ENCODE measurements around the gene CHST8. TPM values are rescaled to one million over a fixed set of nuclear protein-coding genes. Genes with fewer than 3 reads are reported as not detected.

CHST8 gene
- total and polyA plus RNA-seq, 4 donors: 0.05 to 0.07 TPM; not detected in 2

DNA sequence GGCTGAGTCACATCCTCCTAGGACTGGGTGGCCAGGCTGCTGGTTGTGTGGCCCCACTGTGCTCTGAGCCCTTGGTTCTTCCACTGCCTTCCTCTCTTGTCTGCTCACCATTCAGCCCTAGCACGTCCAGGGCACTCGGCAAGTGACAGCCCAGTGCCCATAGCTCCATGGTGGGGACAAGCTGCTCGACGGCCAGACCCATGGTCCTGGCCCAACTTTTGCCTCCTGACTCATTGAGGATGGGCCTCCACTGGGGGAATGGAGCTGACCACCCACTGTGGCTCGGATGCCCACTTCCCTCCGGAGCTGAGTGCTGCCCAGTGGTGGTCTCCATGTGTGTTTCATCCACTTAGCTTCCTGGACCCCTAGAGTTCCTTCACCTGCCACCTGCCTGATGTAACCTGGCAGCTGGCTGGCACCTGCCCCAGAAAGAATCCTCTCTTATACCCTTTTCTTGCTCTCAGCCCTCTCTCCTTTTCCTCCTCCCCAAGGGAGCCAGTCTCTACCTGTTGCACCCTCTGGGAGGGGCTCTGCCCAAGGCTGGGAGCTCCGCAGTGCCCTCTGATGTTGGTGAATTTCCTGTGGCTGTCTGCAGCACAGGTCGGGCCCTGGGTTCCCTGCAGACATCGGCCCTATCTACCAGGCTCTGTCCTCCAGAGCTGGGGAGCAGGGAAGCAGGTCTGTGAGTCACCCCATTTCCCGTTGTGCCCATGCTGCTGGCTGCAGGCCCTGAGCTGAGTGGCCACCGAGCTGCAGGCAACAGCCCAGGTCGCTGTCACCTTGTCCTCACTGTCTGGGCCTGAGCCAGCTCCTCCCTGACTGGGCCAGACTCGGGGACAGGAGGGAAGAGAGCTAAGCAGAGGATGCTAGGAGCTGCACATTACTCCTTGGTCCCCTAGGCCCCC lies 7.4 kb downstream of the CHST8 start:
- no peaks in the 10 kb centered on the region for H3K36me3 ChIP-seq (ENCODE audit: control insufficient read depth in 4 of 4, insufficient read depth in 3 of 4, low read depth in 1 of 4, low read length in 3 of 4)
- H3K4me1 ChIP-seq (ENCODE audit: control insufficient read depth in 4 of 4, insufficient read depth in 4 of 4, low read length in 3 of 4): no peaks in the 10 kb centered on the region
- 57% methylated on average over 13 of the region's 13 CpGs for WGBS
- H3K4me3 ChIP-seq (ENCODE audit: low read depth in 1 of 3, low read length in 3 of 3): no peak overlapping the region
- peaks cover 0 to 7% (median 3%) of the 10 kb centered on the region in 4 donors for H3K27me3 ChIP-seq (ENCODE audit: control insufficient read depth in 4 of 4, insufficient read depth in 4 of 4, low read length in 3 of 4)
- H3K27ac ChIP-seq (ENCODE audit: low read depth in 1 of 2, low read length in 2 of 2): no peak overlapping the region
- TF ChIP-seq JUND (IDR thresholded peaks at IDR 0.05): no peak
- TF ChIP-seq, protein P1, sequence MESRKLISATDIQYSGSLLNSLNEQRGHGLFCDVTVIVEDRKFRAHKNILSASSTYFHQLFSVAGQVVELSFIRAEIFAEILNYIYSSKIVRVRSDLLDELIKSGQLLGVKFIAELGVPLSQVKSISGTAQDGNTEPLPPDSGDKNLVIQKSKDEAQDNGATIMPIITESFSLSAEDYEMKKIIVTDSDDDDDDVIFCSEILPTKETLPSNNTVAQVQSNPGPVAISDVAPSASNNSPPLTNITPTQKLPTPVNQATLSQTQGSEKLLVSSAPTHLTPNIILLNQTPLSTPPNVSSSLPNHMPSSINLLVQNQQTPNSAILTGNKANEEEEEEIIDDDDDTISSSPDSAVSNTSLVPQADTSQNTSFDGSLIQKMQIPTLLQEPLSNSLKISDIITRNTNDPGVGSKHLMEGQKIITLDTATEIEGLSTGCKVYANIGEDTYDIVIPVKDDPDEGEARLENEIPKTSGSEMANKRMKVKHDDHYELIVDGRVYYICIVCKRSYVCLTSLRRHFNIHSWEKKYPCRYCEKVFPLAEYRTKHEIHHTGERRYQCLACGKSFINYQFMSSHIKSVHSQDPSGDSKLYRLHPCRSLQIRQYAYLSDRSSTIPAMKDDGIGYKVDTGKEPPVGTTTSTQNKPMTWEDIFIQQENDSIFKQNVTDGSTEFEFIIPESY (IDR thresholded peaks at IDR 0.05): no peak
- no peak for TF ChIP-seq FOXA1 (IDR thresholded peaks at IDR 0.05)
- TF ChIP-seq SP1 (IDR thresholded peaks at IDR 0.05): no peak
- no peak for TF ChIP-seq RXRA (IDR thresholded peaks at IDR 0.05)
- TF ChIP-seq, protein P2, sequence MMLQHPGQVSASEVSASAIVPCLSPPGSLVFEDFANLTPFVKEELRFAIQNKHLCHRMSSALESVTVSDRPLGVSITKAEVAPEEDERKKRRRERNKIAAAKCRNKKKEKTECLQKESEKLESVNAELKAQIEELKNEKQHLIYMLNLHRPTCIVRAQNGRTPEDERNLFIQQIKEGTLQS (IDR thresholded peaks at IDR 0.05): no peak
- TF ChIP-seq HNF4G (IDR thresholded peaks at IDR 0.05): no peak
- no peak for TF ChIP-seq HNF4A (conservative IDR thresholded peaks at IDR 0.05)
- DNase-seq (ENCODE audit: low spot score): no peak
- no peak overlapping the region for H3K9ac ChIP-seq (ENCODE audit: low read depth in 1 of 2, low read length in 2 of 2)
- H3K9me3 ChIP-seq (ENCODE audit: control insufficient read depth in 4 of 4, low read length in 3 of 4): no peaks in the 10 kb centered on the region

GRCh38 chr19:33629826-33630375 lies 8.1 kb downstream of the CHST8 start:
- no peaks in the 10 kb centered on the region for H3K36me3 ChIP-seq (ENCODE audit: control insufficient read depth in 4 of 4, insufficient read depth in 3 of 4, low read depth in 1 of 4, low read length in 3 of 4)
- DNase-seq (ENCODE audit: low spot score): no peak
- H3K4me1 ChIP-seq (ENCODE audit: control insufficient read depth in 4 of 4, insufficient read depth in 4 of 4, low read length in 3 of 4): no peaks in the 10 kb centered on the region
- no peak overlapping the region for H3K4me3 ChIP-seq (ENCODE audit: low read depth in 1 of 3, low read length in 3 of 3)
- no peak for TF ChIP-seq FOXA1 (IDR thresholded peaks at IDR 0.05)
- TF ChIP-seq RAD21 (IDR thresholded peaks at IDR 0.05): no peak
- TF ChIP-seq JUND (IDR thresholded peaks at IDR 0.05): no peak
- no peak for TF ChIP-seq YY1 (IDR thresholded peaks at IDR 0.05)
- no peak for TF ChIP-seq SP1 (IDR thresholded peaks at IDR 0.05)
- no peak for TF ChIP-seq FOXA2 (IDR thresholded peaks at IDR 0.05)
- TF ChIP-seq NR2F2 (IDR thresholded peaks at IDR 0.05): no peak
- TF ChIP-seq REST (IDR thresholded peaks at IDR 0.05): no peak
- TF ChIP-seq, protein P1 (IDR thresholded peaks at IDR 0.05): no peak
- TF ChIP-seq, protein P3, sequence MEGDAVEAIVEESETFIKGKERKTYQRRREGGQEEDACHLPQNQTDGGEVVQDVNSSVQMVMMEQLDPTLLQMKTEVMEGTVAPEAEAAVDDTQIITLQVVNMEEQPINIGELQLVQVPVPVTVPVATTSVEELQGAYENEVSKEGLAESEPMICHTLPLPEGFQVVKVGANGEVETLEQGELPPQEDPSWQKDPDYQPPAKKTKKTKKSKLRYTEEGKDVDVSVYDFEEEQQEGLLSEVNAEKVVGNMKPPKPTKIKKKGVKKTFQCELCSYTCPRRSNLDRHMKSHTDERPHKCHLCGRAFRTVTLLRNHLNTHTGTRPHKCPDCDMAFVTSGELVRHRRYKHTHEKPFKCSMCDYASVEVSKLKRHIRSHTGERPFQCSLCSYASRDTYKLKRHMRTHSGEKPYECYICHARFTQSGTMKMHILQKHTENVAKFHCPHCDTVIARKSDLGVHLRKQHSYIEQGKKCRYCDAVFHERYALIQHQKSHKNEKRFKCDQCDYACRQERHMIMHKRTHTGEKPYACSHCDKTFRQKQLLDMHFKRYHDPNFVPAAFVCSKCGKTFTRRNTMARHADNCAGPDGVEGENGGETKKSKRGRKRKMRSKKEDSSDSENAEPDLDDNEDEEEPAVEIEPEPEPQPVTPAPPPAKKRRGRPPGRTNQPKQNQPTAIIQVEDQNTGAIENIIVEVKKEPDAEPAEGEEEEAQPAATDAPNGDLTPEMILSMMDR (IDR thresholded peaks at IDR 0.05; ENCODE audit: low read depth, low read length, missing input control): no peak
- no peak for TF ChIP-seq HNF4G (IDR thresholded peaks at IDR 0.05)
- no peak overlapping the region for H3K9ac ChIP-seq (ENCODE audit: low read depth in 1 of 2, low read length in 2 of 2)
- no peaks in the 10 kb centered on the region for H3K9me3 ChIP-seq (ENCODE audit: control insufficient read depth in 4 of 4, low read length in 3 of 4)
- no peak overlapping the region for H3K27ac ChIP-seq (ENCODE audit: low read depth in 1 of 2, low read length in 2 of 2)
- H3K27me3 ChIP-seq (ENCODE audit: control insufficient read depth in 4 of 4, insufficient read depth in 4 of 4, low read length in 3 of 4): peaks cover 0 to 7% (median 1%) of the 10 kb centered on the region in 4 donors
- 71% methylated on average over 9 of the region's 9 CpGs for WGBS
